GM12878 (cell line): ENCODE results near the gene CREB5. TPM values are rescaled to one million over a fixed set of nuclear protein-coding genes. Genes with fewer than 3 reads are reported as not detected.

Experiments used
- ATAC-seq: fragments of 200-7000 bp; cut with Tn5 transposase; 3 replicates; pipeline ENCODE4 v1.9.1; 2020; ENCODE audit warnings: mild to moderate bottlenecking, moderate library complexity
- BruUV-seq: library from RNA; stranded (reverse); fragments of 400-500 nt; replicated peaks from 2 replicates; lab custom pipeline; 2021; lab: Mats Ljungman, UMichigan
- CTCF ChIA-PET: fragments of 300-600 bp; sonication (Branson Sonifier 250); formaldehyde crosslinking; extraction: SDS; loops from one replicate; lab custom pipeline; 2021; ENCODE audit warnings: inconsistent platforms; lab: Yijun Ruan, JAX
- POLR2A ChIA-PET: fragments of 350-600 bp; formaldehyde crosslinking; extraction: SDS; loops from one replicate; lab custom pipeline; 2021; ENCODE audit warnings: inconsistent platforms; lab: Charles Lee
- RAD21 ChIA-PET: fragments of 300-600 bp; sonication (Branson Sonifier 250); formaldehyde crosslinking; loops from one replicate; lab custom pipeline; 2023; ENCODE audit warnings: antibody characterized with exemption; ENCODE audit not compliant: unreplicated experiment; lab: Charles Lee
- SMC1A ChIA-PET: fragments of 300-600 bp; sonication (Branson Sonifier 250); formaldehyde crosslinking; loops from one replicate; lab custom pipeline; 2023; ENCODE audit not compliant: unreplicated experiment, uncharacterized antibody; lab: Charles Lee
- DNase-seq: peaks from one replicate; pipeline ENCODE4 v3.0.0-alpha.2; 2011; ENCODE audit warnings: low read depth, low spot score
- FAIRE-seq: peaks from 3 replicates; lab custom pipeline; 2011; peaks lifted over from hg19 to GRCh38; lab: Jason Lieb, UNC
- H2AFZ ChIP-seq: 2 replicates; pipeline ENCODE4 v1.6.0; 2011; ENCODE audit warnings: low read depth, low read length, control low read depth; ENCODE audit not compliant: control insufficient read depth
- H3K27ac ChIP-seq: 2 replicates; pipeline ENCODE4 v1.5.1; 2011; ENCODE audit warnings: control low read depth; ENCODE audit not compliant: control insufficient read depth, insufficient read depth
- H3K27me3 ChIP-seq, 2 experiments: replicated peaks in 1 of 2; 2 replicates each; pipeline versions ENCODE4 v1.6.0 to v1.6.1; 2011; ENCODE audit warnings: low read length in 1 of 2; ENCODE audit not compliant: control insufficient read depth in 2 of 2, insufficient read depth in 2 of 2
- H3K36me3 ChIP-seq, 2 experiments: 2 replicates each; pipeline ENCODE4 v1.5.1; 2011; ENCODE audit warnings: low read length in 1 of 2; ENCODE audit not compliant: control insufficient read depth in 2 of 2, insufficient read depth in 2 of 2
- H3K4me1 ChIP-seq: 2 replicates; pipeline ENCODE4 v1.6.1; 2011; ENCODE audit warnings: mild to moderate bottlenecking, low read length, moderate library complexity, mixed read lengths; ENCODE audit not compliant: control insufficient read depth, insufficient read depth
- H3K4me2 ChIP-seq: 2 replicates; pipeline ENCODE4 v1.6.0; 2011; ENCODE audit warnings: control low read depth; ENCODE audit not compliant: control insufficient read depth, insufficient read depth
- H3K4me3 ChIP-seq: fragments of 200-600 bp; sonication (generic); 2 replicates; pipeline ENCODE4 v1.5.1; 2016
- H3K79me2 ChIP-seq: 2 replicates; pipeline ENCODE4 v1.6.0; 2011; ENCODE audit warnings: low read length; ENCODE audit not compliant: control insufficient read depth, insufficient read depth
- H3K9ac ChIP-seq: 2 replicates; pipeline ENCODE4 v1.8.0; 2011; ENCODE audit warnings: low read length, control low read depth, mixed read lengths; ENCODE audit not compliant: control insufficient read depth, insufficient read depth
- H3K9me3 ChIP-seq: replicated peaks from 3 replicates; pipeline ENCODE4 v1.5.1; 2011; ENCODE audit warnings: mild to moderate bottlenecking, low read length; ENCODE audit not compliant: control insufficient read depth, insufficient read depth
- H4K20me1 ChIP-seq: 2 replicates; pipeline ENCODE4 v1.6.0; 2011; ENCODE audit not compliant: control insufficient read depth, insufficient read depth
- BCL11A ChIP-seq: IDR thresholded peaks from 2 replicates; pipeline ENCODE4 v1.6.1; 2011; ENCODE audit warnings: low read depth, low read length
- CHD1 ChIP-seq: IDR thresholded peaks from 2 replicates; pipeline ENCODE4 v1.6.1; 2012; ENCODE audit warnings: low read depth, low read length, improper control_type of control experiment
- HDAC6 ChIP-seq: fragments of 200-600 bp; sonication (generic); IDR thresholded peaks from one replicate; pipeline ENCODE4 v1.8.0; 2017; ENCODE audit warnings: antibody characterized with exemption; ENCODE audit not compliant: unreplicated experiment
- JUND ChIP-seq: IDR thresholded peaks from 2 replicates; pipeline ENCODE4 v1.6.1; 2012; ENCODE audit warnings: low read depth, mild to moderate bottlenecking, low read length, improper control_type of control experiment, moderate library complexity
- STAT1 ChIP-seq: fragments of 450-650 bp; conservative IDR thresholded peaks from 2 replicates; pipeline ENCODE4 v1.6.1; 2014; ENCODE audit warnings: antibody characterized with exemption, mild to moderate bottlenecking
- STAT3 ChIP-seq: IDR thresholded peaks from 2 replicates; pipeline ENCODE4 v1.6.1; 2011; ENCODE audit warnings: low read depth, low read length, improper control_type of control experiment
- TARDBP ChIP-seq: IDR thresholded peaks from 2 replicates; pipeline ENCODE4 v1.6.1; 2016; ENCODE audit warnings: borderline replicate concordance
- ZBED1 ChIP-seq: IDR thresholded peaks from 2 replicates; pipeline ENCODE4 v1.6.1; 2016; ENCODE audit warnings: borderline replicate concordance
- WGBS: methylation state at CpG from one replicate; pipeline ENCODE4 v1.1.6; 2016; ENCODE audit warnings: low lambda C conversion rate; ENCODE audit not compliant: insufficient replicate concordance, insufficient coverage; ENCODE audit errors: missing lambda C conversion rate; 5-methylcytosine and 5-hydroxymethylcytosine counted together
- in situ Hi-C: fragments of 300-500 bp; cut with MboI; formaldehyde crosslinking; loops from 9 replicates; pipeline ENCODE4 v1.14.3; 2018; ENCODE audit warnings: mixed read lengths
- intact Hi-C: fragments of 100-400 bp; cut with micrococcal nuclease; formaldehyde crosslinking; loops from one replicate; pipeline ENCODE4 v1.14.2; 2022; ENCODE audit not compliant: unreplicated experiment
- polyA plus RNA-seq, 11 experiments: library from polyadenylated mRNA; depleted of rRNA in 4 of 11; unstranded in 6 of 11; stranded (reverse) in 5 of 11; fragments of >200 nt; fragmentation: Nextera tagmentation in 4 of 11; fragmentation: Illumina TruSeq in 1 of 11; extraction: Ambion mirVana in 4 of 11; extraction: Trizol in 1 of 11; gene quantifications; 1 replicate in 1 of 11; 2 replicates in 10 of 11; pipeline versions ENCODE4 v1.2.1 to v1.2.3, GENCODE V29; 2011 to 2016; ENCODE audit warnings: inconsistent platforms in 2 of 11, missing spikeins in 2 of 11, low read depth in 1 of 11
- total RNA-seq, 4 experiments: library from RNA; depleted of rRNA in 3 of 4; stranded (reverse); fragments of >200 nt in 3 of 4; fragmentation: Illumina TruSeq in 1 of 4; extraction: Trizol in 1 of 4; gene quantifications; 2 replicates each; pipeline versions ENCODE4 v1.2.1 to v1.2.3, GENCODE V29; 2013 to 2021
- TF ChIP-seq, protein P1 (sequence below), 3 experiments: IDR thresholded peaks in 2 of 3; conservative IDR thresholded peaks in 1 of 3; 2 replicates each; pipeline ENCODE4 v1.5.1; 2011; ENCODE audit warnings: low read depth in 3 of 3, low read length in 3 of 3, mild to moderate bottlenecking in 3 of 3, control low read depth in 2 of 3, moderate library complexity in 2 of 3, inconsistent platforms in 1 of 3, mixed read lengths in 1 of 3; ENCODE audit not compliant: control insufficient read depth in 2 of 3, insufficient read depth in 1 of 3; ENCODE audit errors: extremely low read depth in 1 of 3
- TF ChIP-seq, protein P2 (sequence below): IDR thresholded peaks from 2 replicates; pipeline ENCODE4 v1.6.1; 2011; ENCODE audit warnings: low read depth, mild to moderate bottlenecking, low read length, moderate library complexity, borderline replicate concordance; ENCODE audit errors: extremely low read depth
- TF ChIP-seq, protein P3 (sequence below): IDR thresholded peaks from 2 replicates; pipeline ENCODE4 v1.6.1; 2012; ENCODE audit warnings: improper control_type of control experiment, low read depth, low read length; ENCODE audit not compliant: insufficient replicate concordance
- TF ChIP-seq, protein P4 (sequence below): IDR thresholded peaks from 2 replicates; pipeline ENCODE4 v1.6.1; 2012; ENCODE audit warnings: low read depth, low read length, improper control_type of control experiment

CREB5 gene
- total and polyA plus RNA-seq, 10 of the 15 experiments (the other 5 are each of a cell fraction or from before 2014, with no cell fraction given): 12.9 to 74.1 (median 53.0) TPM

DNA sequence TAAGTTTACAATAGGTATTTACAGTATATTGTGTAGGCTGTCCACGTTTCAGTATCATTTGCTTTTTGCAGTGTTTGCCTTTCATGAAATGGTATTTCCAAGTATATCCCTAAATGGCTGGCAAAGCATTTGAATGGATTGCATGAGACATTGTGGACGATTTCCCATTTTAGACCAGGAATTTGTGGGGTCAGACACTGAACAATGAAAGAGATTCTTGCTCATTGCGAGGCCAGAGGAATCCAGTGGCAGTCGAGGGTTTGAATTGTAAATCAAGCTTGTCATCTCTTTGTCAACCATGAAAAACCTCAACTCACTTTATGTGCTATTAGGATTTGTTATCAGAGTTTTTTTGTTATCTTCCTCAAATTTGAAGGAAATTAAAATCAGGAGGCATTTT is 70.8 kb downstream of the CREB5 start (continued):
- TF ChIP-seq, protein P1, sequence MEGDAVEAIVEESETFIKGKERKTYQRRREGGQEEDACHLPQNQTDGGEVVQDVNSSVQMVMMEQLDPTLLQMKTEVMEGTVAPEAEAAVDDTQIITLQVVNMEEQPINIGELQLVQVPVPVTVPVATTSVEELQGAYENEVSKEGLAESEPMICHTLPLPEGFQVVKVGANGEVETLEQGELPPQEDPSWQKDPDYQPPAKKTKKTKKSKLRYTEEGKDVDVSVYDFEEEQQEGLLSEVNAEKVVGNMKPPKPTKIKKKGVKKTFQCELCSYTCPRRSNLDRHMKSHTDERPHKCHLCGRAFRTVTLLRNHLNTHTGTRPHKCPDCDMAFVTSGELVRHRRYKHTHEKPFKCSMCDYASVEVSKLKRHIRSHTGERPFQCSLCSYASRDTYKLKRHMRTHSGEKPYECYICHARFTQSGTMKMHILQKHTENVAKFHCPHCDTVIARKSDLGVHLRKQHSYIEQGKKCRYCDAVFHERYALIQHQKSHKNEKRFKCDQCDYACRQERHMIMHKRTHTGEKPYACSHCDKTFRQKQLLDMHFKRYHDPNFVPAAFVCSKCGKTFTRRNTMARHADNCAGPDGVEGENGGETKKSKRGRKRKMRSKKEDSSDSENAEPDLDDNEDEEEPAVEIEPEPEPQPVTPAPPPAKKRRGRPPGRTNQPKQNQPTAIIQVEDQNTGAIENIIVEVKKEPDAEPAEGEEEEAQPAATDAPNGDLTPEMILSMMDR (IDR thresholded peaks at IDR 0.05 in 2 of 3, conservative IDR thresholded peaks at IDR 0.05 in 1 of 3; ENCODE audit: control insufficient read depth in 2 of 3, extremely low read depth in 1 of 3, insufficient read depth in 1 of 3, low read depth in 3 of 3, low read length in 3 of 3): no peak

DNA sequence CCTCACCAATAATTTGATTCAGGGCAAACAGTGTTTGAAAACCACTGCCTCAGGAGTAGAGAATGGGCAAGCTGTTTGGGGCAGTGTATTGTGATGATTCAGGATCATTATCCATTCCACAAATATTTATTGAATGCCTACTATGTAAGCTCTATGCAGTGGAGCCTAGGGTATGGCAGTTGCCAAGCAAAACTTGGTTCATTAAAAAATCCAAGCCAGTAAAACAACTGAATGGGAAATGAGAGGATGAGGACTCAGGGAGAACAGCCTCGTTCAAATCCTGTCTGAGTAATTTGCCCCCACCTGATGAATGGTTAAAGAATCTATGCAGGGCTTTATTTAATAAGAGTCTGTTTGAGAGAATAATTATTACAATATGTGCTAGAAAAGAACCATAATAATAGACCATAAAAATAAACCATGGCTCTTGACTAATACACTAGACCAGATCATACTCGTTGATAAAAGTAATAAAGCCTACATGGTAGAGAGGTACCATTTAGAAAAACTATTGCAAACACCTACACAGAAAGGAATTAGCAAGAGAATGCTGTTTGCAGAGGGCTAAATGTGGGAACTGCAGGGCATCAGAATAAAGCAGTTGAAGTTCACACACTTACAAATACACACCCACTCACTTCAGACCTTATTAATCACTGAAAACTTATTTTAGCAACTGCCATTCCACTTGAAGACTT is 71.7 kb downstream of the CREB5 start:
- Histone ChIP-seq H3K4me1 (peaks cover 32% of the 10 kb centered on the region), H3K27me3 (no peaks in the 10 kb centered on the region), H3K4me3 (no peak overlapping the region), H3K27ac (no peak overlapping the region), H3K36me3 (no peaks in the 10 kb centered on the region), H3K9ac (no peak overlapping the region), H3K4me2 (no peak overlapping the region), H3K9me3 (no peaks in the 10 kb centered on the region), H3K79me2 (no peaks in the 10 kb centered on the region), H4K20me1 (no peaks in the 10 kb centered on the region), H2AFZ (no peak overlapping the region)
- SMC1A ChIA-PET: interaction anchor here (1.1 to 11.7 kb wide), 4 partner anchors 27 to 92 kb away, joined by 3 to 177 read pairs (median 78); no protein-coding TSS in a partner anchor
- DNase-seq (no peak), FAIRE-seq (no peak), ATAC-seq (no peak)
- RAD21 ChIA-PET: interaction anchor here (1.3 to 7.4 kb wide), 3 partner anchors 23 to 90 kb away, joined by 4 to 192 read pairs (median 5); no protein-coding TSS in a partner anchor
- POLR2A ChIA-PET: interaction anchor here (0.9 kb wide), 1 partner anchor 54 kb away, joined by 3 read pairs; no protein-coding TSS in a partner anchor
- no TSS peak for BruUV-seq
- in situ Hi-C loops: loop anchor here (5.0 kb wide), 1 partner anchor 48 kb away; no protein-coding TSS in a partner anchor
- CTCF ChIA-PET: interaction anchor here (1.0 kb wide), 2 partner anchors 17 to 121 kb away, joined by 3 read pairs; no protein-coding TSS in a partner anchor
- intact Hi-C loops: loop anchor here (5.0 to 10.0 kb wide), 3 partner anchors 38 to 368 kb away; no protein-coding TSS in a partner anchor
- 48% methylated on average over 2 of the region's 2 CpGs for WGBS
- TF ChIP-seq CHD1: no peak
- TF ChIP-seq ZBED1: peak; percentile 35; the same call in 1 of the 2 replicates
- TF ChIP-seq BCL11A: peak; percentile 6; the same call in 1 of the 2 replicates
- no peak for TF ChIP-seq HDAC6
- TF ChIP-seq, protein P2, sequence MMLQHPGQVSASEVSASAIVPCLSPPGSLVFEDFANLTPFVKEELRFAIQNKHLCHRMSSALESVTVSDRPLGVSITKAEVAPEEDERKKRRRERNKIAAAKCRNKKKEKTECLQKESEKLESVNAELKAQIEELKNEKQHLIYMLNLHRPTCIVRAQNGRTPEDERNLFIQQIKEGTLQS: no peak
- TF ChIP-seq, protein P3, sequence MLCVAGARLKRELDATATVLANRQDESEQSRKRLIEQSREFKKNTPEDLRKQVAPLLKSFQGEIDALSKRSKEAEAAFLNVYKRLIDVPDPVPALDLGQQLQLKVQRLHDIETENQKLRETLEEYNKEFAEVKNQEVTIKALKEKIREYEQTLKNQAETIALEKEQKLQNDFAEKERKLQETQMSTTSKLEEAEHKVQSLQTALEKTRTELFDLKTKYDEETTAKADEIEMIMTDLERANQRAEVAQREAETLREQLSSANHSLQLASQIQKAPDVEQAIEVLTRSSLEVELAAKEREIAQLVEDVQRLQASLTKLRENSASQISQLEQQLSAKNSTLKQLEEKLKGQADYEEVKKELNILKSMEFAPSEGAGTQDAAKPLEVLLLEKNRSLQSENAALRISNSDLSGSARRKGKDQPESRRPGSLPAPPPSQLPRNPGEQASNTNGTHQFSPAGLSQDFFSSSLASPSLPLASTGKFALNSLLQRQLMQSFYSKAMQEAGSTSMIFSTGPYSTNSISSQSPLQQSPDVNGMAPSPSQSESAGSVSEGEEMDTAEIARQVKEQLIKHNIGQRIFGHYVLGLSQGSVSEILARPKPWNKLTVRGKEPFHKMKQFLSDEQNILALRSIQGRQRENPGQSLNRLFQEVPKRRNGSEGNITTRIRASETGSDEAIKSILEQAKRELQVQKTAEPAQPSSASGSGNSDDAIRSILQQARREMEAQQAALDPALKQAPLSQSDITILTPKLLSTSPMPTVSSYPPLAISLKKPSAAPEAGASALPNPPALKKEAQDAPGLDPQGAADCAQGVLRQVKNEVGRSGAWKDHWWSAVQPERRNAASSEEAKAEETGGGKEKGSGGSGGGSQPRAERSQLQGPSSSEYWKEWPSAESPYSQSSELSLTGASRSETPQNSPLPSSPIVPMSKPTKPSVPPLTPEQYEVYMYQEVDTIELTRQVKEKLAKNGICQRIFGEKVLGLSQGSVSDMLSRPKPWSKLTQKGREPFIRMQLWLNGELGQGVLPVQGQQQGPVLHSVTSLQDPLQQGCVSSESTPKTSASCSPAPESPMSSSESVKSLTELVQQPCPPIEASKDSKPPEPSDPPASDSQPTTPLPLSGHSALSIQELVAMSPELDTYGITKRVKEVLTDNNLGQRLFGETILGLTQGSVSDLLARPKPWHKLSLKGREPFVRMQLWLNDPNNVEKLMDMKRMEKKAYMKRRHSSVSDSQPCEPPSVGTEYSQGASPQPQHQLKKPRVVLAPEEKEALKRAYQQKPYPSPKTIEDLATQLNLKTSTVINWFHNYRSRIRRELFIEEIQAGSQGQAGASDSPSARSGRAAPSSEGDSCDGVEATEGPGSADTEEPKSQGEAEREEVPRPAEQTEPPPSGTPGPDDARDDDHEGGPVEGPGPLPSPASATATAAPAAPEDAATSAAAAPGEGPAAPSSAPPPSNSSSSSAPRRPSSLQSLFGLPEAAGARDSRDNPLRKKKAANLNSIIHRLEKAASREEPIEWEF: no peak
- no peak for TF ChIP-seq TARDBP
- TF ChIP-seq, protein P4, sequence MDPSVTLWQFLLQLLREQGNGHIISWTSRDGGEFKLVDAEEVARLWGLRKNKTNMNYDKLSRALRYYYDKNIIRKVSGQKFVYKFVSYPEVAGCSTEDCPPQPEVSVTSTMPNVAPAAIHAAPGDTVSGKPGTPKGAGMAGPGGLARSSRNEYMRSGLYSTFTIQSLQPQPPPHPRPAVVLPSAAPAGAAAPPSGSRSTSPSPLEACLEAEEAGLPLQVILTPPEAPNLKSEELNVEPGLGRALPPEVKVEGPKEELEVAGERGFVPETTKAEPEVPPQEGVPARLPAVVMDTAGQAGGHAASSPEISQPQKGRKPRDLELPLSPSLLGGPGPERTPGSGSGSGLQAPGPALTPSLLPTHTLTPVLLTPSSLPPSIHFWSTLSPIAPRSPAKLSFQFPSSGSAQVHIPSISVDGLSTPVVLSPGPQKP: no peak
- no peak for TF ChIP-seq STAT3
- no peak for TF ChIP-seq STAT1
- no peak for TF ChIP-seq JUND
